HUES64 (cell line): ENCODE measurements around the gene ERVH48-1. TPM values are rescaled to one million over a fixed set of nuclear protein-coding genes. Genes with fewer than 3 reads are reported as not detected.
"Not testable (repeated sequence)": the region's sequence is repeated elsewhere in the genome, so short reads cannot be mapped to it uniquely, and the experiment has no call there.

ENCODE experiments used
- H3K27ac ChIP-seq: 2 replicates; pipeline ENCODE4 v1.7.0; 2013; ENCODE audit warnings: low read depth, low read length, inconsistent platforms
- H3K27me3 ChIP-seq: 2 replicates; pipeline ENCODE4 v1.6.1; 2013; ENCODE audit warnings: mild to moderate bottlenecking, low read length; ENCODE audit not compliant: insufficient read depth
- H3K36me3 ChIP-seq: 2 replicates; pipeline ENCODE4 v1.6.1; 2013; ENCODE audit warnings: mild to moderate bottlenecking, low read length; ENCODE audit not compliant: insufficient read depth
- H3K4me1 ChIP-seq: 2 replicates; pipeline ENCODE4 v1.6.1; 2013; ENCODE audit warnings: mild to moderate bottlenecking, low read length, moderate library complexity; ENCODE audit not compliant: insufficient read depth
- H3K4me3 ChIP-seq: 2 replicates; pipeline ENCODE4 v1.5.1; 2013; ENCODE audit warnings: mild to moderate bottlenecking, low read length, moderate library complexity
- H3K9ac ChIP-seq: 2 replicates; pipeline ENCODE4 v1.6.1; 2013; ENCODE audit warnings: mild to moderate bottlenecking, low read depth, low read length
- H3K9me3 ChIP-seq: 2 replicates; pipeline ENCODE4 v1.6.1; 2013; ENCODE audit warnings: low read depth, low read length; ENCODE audit not compliant: insufficient read depth
- WGBS: fragments of 150-250, 120-280 bp; methylation state at CpG from one replicate; pipeline ENCODE4 v1.1.7; 2013; ENCODE audit warnings: missing lambda C conversion rate; 5-methylcytosine and 5-hydroxymethylcytosine counted together
- polyA plus RNA-seq, 2 experiments: library from polyadenylated mRNA; stranded (reverse); fragments of 50-300 nt; gene quantifications; one replicate each; pipeline ENCODE4 v1.2.3, GENCODE V29; 2013

ERVH48-1 gene
- 6.1 TPM for polyA plus RNA-seq (2013, experiment 1 of 2)
- polyA plus RNA-seq (2013, experiment 2 of 2) = 11.4 TPM

DNA sequence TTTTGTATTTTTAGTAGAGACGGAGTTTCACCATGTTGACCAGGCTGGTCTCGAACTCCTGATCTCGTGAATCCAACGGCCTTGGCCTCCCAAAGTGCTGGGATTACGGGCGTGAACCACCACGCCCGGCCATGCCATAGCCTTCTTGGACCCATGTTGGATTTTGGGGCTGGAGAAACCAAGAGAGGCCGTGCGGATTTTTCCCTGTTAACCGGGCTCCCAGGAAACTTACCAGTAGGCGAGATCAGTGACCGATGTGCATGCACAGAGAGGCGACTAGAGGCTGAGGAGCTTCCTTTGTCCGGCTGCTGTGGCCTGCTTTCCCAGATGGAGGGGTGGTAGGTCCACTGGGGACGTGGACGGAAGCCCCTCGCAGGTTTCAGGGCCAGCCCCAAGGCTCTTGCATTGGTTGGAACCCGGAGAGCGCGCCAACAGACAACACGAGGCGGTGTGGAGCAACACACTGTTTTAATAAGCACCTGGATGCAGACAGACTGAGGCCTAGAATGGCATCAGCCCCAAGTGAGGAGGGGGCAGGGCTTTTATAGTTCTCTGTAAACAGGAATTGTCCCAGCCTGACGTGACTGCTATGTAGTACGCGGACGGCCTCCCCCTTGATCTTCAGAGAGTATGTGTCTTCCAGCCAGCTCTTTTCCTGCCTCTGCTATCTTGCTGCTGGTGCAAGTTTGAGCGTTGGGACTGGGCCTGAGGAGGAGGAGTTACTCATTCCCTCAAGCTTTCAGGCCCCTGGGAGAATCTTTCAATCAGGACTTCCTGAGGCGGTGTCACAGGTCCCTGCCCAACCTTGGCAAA, at the start of gene ERVH48-1:
Gene ERVH48-1, minus strand, starts transcription at position 517 of the 813 bp plus-strand sequence. CDS start 6,624 bp downstream, outside the sequence.
- no peaks in the 10 kb centered on the region for H3K9me3 ChIP-seq
- H3K36me3 ChIP-seq = no peaks in the 10 kb centered on the region; the same call in 1 of the 2 replicates
- H3K9ac ChIP-seq = peak within 1 kb of the TSS; percentile 58
- H3K4me3 ChIP-seq = peak within 1 kb of the TSS; percentile 9; the same call in 1 of the 2 replicates
- peak within 1 kb of the TSS; percentile 54 for H3K27ac ChIP-seq
- peaks cover 18% of the 10 kb centered on the region for H3K4me1 ChIP-seq
- no peaks in the 10 kb centered on the region for H3K27me3 ChIP-seq
- WGBS = 90% methylated on average over 29 of the region's 29 CpGs

DNA sequence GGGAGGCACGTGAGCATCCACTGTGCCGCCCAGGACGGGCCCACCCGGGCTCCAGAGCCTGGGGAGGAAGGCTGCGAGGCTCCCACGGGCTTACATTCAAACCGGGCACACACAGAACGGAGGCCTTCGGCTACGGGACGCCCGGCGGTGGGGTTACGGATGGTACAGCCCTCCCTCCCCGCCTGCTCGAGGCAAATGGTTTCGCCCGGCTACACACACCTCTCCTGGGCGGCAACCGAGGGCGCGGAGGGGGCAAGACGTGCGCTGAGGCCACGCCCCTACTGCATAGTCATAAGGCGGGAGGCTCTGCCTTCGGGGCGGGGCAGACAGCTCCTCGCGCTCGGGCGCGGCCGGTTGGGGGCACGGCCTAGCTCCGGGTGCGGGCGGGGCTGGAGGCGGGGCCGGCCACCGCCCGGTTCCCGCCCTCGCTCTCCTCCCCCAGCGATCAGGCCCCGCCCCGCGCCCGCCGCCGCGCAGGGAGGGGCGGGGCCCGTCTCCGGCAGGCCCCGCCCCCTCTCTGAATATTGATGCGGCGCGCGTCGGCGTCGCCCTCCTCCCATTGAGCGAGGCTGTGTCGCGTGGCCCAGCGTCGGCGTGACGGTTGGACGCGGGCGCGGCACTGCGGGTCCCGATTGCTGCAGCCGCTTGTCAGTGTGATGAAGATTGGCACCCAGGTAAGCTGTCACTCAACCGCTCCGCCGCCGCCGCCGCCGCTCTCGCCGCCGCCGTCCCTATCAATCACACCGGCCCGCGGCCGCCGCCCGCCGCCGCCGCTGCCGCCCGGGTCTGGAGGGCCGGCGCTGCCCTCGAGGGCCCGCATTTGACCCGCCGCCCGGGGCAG, 48.8 kb upstream of the ERVH48-1 start, which contains the start of gene PKNOX1:
Gene PKNOX1, plus strand, starts transcription at position 572 of the 841 bp plus-strand sequence. CDS start 29,820 bp downstream, outside the sequence.
- Histone ChIP-seq H3K27me3 (no peaks in the 10 kb centered on the region), H3K4me3 (peak within 1 kb of the TSS; percentile 85), H3K9me3 (peaks cover 5% of the 10 kb centered on the region; the same call in 1 of the 2 replicates), H3K27ac (peak within 1 kb of the TSS; percentile 95), H3K36me3 (peaks cover 15% of the 10 kb centered on the region), H3K9ac (peak within 1 kb of the TSS; percentile 95), H3K4me1 (peaks cover 34% of the 10 kb centered on the region)
- WGBS = under 1% methylated on average over 106 of the region's 106 CpGs

DNA sequence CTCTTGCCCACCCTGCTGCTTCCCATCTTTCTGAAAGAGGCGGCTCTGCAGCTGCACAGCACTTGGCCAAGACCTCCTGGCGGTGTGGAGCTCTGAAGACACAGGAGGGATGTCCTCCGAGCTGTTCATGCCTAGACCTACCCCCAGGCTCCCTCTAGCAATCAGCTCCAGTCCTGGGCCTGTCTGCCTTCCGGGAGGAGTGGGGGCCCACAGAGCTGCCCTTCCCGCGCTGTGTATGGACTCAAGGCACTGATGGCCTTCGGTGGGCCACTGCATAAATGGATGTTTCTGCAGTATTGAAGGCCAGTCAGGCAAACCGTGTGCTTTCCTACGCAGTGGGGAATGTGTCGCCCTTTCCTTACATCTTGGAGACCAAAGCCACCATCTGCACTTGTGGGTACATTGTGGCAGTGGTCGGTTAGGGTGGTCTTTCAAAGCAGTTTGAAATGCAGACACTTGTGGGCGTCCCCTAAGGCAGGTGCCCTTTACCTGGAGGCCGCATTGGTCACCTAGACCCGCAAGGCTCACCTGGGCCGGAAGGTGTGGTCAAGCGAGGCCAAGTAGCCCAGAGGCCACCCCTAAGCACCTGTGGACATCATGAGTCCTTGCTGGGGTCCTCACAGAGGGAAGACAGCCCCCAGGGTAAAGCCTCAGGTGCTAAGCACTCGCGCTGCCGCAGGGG, 48.0 kb upstream of the ERVH48-1 start:
- Histone ChIP-seq H3K27ac (peak overlapping the region; percentile 84), H3K4me3 (peak overlapping the region; percentile 53)

DNA sequence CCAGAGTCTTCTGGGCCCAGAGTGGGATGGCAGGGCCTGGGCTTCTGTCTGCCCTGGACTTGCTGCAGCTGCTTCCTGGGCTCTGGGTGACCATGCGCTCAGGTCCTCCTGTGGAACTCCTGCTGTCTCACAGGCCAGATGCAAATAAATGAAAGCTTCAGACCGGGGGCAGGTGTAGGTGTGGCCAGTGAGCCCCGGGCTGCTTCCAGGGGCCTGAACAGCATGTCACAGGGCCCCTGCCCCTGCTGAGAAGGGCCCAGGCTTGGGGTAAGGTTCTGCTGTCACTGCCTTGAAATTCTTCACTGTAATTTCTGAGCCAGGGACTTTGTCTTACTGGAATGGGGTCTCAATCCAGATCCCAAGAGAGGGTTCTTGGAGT, 46.5 kb upstream of the ERVH48-1 start:
- no peaks in the 10 kb centered on the region for H3K27me3 ChIP-seq
- H3K9me3 ChIP-seq = 0 out of 2 replicates have a peak, but pooled peaks cover 1% of the 10 kb centered on the region
- H3K36me3 ChIP-seq = peaks cover 6% of the 10 kb centered on the region
- H3K4me1 ChIP-seq = peaks cover 31% of the 10 kb centered on the region
- H3K9ac ChIP-seq = no peak overlapping the region
- no peak overlapping the region for H3K4me3 ChIP-seq
- WGBS = 28% methylated on average over 3 of the region's 3 CpGs
- H3K27ac ChIP-seq = peak overlapping the region; percentile 77; the same call in 1 of the 2 replicates

More for the DNA sequence above, 48.0 kb upstream of the ERVH48-1 start:
- peaks cover 10% of the 10 kb centered on the region for H3K36me3 ChIP-seq
- 77% methylated on average over 19 of the region's 19 CpGs for WGBS
- H3K4me1 ChIP-seq = peaks cover 34% of the 10 kb centered on the region
- no peaks in the 10 kb centered on the region for H3K27me3 ChIP-seq
- H3K9me3 ChIP-seq = peaks cover 5% of the 10 kb centered on the region; the same call in 1 of the 2 replicates
- H3K9ac ChIP-seq = peak overlapping the region; percentile 80

DNA sequence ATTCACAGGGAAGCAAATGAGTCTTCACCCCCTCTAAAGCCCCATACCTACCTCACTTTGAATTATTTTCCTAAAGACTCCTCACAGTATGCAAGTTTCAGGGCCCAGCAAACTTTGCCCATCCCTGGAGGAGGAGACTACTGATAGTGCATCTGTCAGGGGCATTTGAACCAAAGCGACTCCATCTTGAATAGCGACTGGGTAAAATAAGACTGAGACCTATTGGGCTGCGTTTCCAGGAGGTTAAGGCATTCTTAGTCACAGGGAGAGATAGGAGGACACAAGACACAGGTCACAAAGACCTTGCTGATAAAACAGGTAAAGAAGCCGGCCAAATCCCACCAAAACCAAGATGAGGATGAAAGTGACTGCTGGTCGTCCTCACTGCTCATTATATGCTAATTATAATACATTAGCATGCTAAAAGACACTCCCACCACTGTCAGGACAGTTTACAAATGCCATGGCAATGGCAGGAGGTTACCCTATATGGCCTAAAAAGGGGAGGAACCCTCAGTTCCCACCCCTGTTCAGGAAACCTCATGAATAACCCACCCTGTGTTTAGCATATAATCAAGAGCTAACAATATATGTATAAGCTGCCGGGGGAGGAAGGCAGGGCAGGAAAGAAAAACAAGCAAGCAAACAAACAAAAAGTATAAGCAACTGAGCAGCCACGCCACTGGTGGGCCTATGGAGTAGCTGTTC, 45.7 kb upstream of the ERVH48-1 start:
- Histone ChIP-seq H3K9me3 (no peaks in the 10 kb centered on the region), H3K4me1 (peaks cover 24% of the 10 kb centered on the region), H3K9ac (no peak overlapping the region), H3K27ac (peak overlapping the region; percentile 77; the same call in 1 of the 2 replicates), H3K27me3 (no peaks in the 10 kb centered on the region), H3K4me3 (no peak overlapping the region), H3K36me3 (no peaks in the 10 kb centered on the region)
- 83% methylated on average over 6 of the region's 7 CpGs for WGBS

DNA sequence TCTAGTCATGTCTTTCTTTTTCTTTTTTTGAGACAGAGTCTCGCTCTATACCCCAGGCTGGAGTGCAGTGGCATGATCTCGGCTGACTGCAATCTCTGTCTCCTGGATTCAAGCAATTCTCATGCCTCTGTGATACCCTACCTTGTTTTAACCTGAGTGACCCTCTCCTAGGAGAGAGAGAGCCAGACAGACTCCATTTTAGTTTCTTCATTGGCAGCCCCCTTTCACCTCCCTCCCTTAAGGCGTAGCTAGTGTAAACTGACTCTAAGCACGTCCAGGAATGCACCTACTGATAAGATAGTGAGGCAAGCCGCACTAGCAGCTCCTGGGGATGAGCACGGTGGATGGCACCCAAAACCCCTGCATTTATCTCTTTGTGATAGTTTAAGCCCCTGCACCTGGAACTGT, 43.8 kb upstream of the ERVH48-1 start:
- Histone ChIP-seq H3K27me3 (no peaks in the 10 kb centered on the region), H3K4me1 (peaks cover 20% of the 10 kb centered on the region), H3K9ac (no peak overlapping the region), H3K9me3 (no peaks in the 10 kb centered on the region), H3K4me3 (no peak overlapping the region), H3K27ac (no peak overlapping the region), H3K36me3 (no peaks in the 10 kb centered on the region)
- WGBS = 80% methylated on average over 6 of the region's 6 CpGs

DNA sequence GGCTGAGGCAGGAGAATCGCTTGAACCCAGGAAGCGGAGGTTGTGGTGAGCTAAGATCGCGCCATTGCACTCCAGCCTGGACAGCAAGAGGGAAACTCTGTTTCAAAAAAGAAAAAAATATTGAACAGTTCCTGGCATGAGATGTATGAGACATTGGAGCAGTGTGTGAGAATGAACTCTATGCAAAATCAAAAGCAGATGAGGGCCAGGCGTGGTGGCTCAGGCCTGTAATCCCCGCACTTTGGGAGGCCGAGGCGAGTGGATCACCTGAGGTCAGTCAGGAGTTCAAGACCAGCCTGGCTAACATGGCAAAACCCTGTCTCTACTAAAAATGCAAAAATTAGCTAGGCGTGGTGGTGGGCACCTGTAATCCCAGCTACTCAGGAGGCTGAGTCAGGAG, 42.2 kb upstream of the ERVH48-1 start:
- H3K27ac ChIP-seq, H3K4me3 ChIP-seq, H3K9ac ChIP-seq, H3K36me3 ChIP-seq, H3K9me3 ChIP-seq, H3K27me3 ChIP-seq: not testable (repeated sequence)
- H3K4me1 ChIP-seq = peaks cover 11% of the 10 kb centered on the region
- 97% methylated on average over 9 of the region's 9 CpGs for WGBS

DNA sequence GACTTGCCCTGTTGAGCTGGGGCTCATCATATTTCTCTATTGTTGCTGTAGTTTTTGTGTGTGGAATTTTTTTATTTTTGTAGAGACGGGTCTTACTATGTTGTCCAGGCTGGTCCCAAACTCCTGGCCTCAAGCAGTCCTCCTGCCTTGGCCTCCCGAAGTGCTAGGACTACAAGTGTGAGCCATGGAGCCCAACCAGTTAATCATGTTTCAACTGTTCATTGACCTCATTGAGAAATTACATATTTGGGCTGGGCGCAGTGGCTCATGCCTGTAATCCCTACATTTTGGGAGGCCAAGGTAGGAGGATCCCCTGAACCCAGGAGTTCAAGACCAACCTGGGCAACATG, 39.8 kb upstream of the ERVH48-1 start:
- H3K36me3 ChIP-seq = no peaks in the 10 kb centered on the region
- WGBS = 65% methylated on average over 3 of the region's 3 CpGs
- no peak overlapping the region for H3K9ac ChIP-seq
- H3K9me3 ChIP-seq = no peaks in the 10 kb centered on the region
- H3K4me3 ChIP-seq = no peak overlapping the region
- no peaks in the 10 kb centered on the region for H3K4me1 ChIP-seq
- no peak overlapping the region for H3K27ac ChIP-seq
- H3K27me3 ChIP-seq = no peaks in the 10 kb centered on the region

DNA sequence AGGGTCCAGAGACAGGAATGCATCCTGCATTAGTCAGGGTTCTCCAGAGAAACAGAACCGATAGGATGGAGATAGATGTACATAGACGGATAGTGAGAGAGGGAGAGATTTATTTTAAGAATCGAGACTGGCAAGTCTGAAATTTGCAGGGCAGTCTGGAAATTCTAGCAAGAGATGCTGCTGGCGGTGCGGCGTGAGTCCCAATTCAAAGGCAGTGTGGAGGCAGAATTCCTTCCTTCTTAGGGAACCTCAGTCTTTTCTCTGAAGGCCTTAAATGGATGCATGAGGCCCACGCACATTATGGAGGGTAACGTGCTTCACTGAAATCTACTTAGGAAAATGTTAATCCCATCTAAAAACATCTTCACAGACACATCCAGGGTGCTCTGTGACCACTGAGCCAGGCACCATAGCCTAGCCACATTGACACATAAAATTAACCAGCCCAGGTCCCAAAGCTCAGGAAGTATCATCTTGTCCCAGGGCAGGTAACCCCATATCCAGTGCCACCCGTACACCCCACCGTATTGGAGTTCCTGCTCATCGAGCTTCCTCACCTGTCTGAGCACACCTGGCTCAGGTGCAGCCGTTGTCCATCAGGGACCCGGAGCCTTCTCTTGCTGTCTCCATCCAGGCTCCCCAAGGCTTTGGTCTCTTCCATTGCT, 39.2 kb upstream of the ERVH48-1 start:
- Histone ChIP-seq H3K4me1 (no peaks in the 10 kb centered on the region), H3K9ac (no peak overlapping the region), H3K9me3 (no peaks in the 10 kb centered on the region), H3K27me3 (no peaks in the 10 kb centered on the region), H3K27ac (no peak overlapping the region), H3K36me3 (no peaks in the 10 kb centered on the region), H3K4me3 (no peak overlapping the region)
- 95% methylated on average over 13 of the region's 13 CpGs for WGBS

DNA sequence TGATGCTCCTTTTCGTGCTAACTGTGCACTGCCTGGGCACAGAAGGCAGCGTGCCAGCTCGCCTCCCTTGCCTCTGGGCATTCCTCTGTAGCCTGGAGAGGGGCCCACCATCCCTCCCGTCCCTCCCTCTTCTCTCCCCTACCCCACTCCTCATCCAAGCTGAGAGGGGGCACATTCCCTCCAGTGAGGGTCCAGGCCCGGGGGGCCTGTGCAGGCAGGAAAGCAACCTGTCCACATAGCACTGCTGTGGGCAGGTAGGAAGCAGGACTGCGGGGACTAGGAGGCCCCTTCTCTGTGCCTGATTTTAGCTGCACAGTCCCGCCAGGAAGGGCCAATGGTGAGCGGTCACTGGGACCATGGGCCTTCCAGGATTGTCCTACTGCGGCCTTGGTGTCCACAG, 38.7 kb upstream of the ERVH48-1 start:
- Histone ChIP-seq H3K36me3 (no peaks in the 10 kb centered on the region), H3K27me3 (no peaks in the 10 kb centered on the region), H3K9me3 (no peaks in the 10 kb centered on the region), H3K4me1 (no peaks in the 10 kb centered on the region), H3K4me3 (no peak overlapping the region), H3K9ac (no peak overlapping the region), H3K27ac (no peak overlapping the region)
- 94% methylated on average over 9 of the region's 9 CpGs for WGBS
